Endodermal cell (in vitro differentiated cells): ENCODE results near the gene RBMS3. TPM values are rescaled to one million over a fixed set of nuclear protein-coding genes. Genes with fewer than 3 reads are reported as not detected.

Source experiments
- DNase-seq: peaks from one replicate; pipeline ENCODE4 v3.0.0-alpha.2; 2017
- H3K27ac ChIP-seq: 2 replicates; pipeline ENCODE4 v1.5.1; 2013; ENCODE audit warnings: mild to moderate bottlenecking, low read depth, low read length, moderate library complexity
- H3K27me3 ChIP-seq: 2 replicates; pipeline ENCODE4 v1.6.1; 2013; ENCODE audit warnings: mild to moderate bottlenecking, low read length, moderate library complexity; ENCODE audit not compliant: insufficient read depth, control insufficient read depth, poor library complexity, severe bottlenecking
- H3K36me3 ChIP-seq: 2 replicates; pipeline ENCODE4 v1.7.0; 2013; ENCODE audit warnings: mild to moderate bottlenecking, low read length, moderate library complexity; ENCODE audit not compliant: control insufficient read depth, insufficient read depth
- H3K4me1 ChIP-seq: one replicate; pipeline ENCODE4 v1.7.0; 2013; ENCODE audit warnings: low read length; ENCODE audit not compliant: control insufficient read depth, insufficient read depth
- H3K4me3 ChIP-seq: 2 replicates; pipeline ENCODE4 v1.5.1; 2013; ENCODE audit warnings: mild to moderate bottlenecking, low read length, moderate library complexity
- H3K9ac ChIP-seq: 2 replicates; pipeline ENCODE4 v1.6.1; 2013; ENCODE audit warnings: mild to moderate bottlenecking, low read length, moderate library complexity; ENCODE audit not compliant: poor library complexity, severe bottlenecking; ENCODE audit errors: extremely low read depth
- H3K9me3 ChIP-seq: 2 replicates; pipeline ENCODE4 v1.6.1; 2013; ENCODE audit warnings: mild to moderate bottlenecking, low read length, moderate library complexity; ENCODE audit not compliant: control insufficient read depth
- H3K27ac Mint-ChIP-seq: 2 replicates; pipeline ENCODE4 v1.8.0; 2020; ENCODE audit warnings: mixed read lengths
- H3K27me3 Mint-ChIP-seq: 2 replicates; pipeline ENCODE4 v1.8.0; 2021; ENCODE audit warnings: mild to moderate bottlenecking, mixed read lengths; ENCODE audit not compliant: insufficient read depth
- H3K36me3 Mint-ChIP-seq: 2 replicates; pipeline ENCODE4 v1.8.0; 2020; ENCODE audit warnings: low read depth, mixed read lengths
- H3K4me1 Mint-ChIP-seq: 2 replicates; pipeline ENCODE4 v1.8.0; 2020; ENCODE audit warnings: mixed read lengths
- H3K4me3 Mint-ChIP-seq: 2 replicates; pipeline ENCODE4 v1.8.0; 2020; ENCODE audit warnings: mild to moderate bottlenecking, moderate library complexity, mixed read lengths
- H3K9me3 Mint-ChIP-seq: 2 replicates; pipeline ENCODE4 v1.8.0; 2020; ENCODE audit warnings: mild to moderate bottlenecking, mixed read lengths
- WGBS, 2 experiments: methylation state at CpG; one replicate each; pipeline versions ENCODE4 v1.1.5 to v1.1.7; 2013; ENCODE audit warnings: missing lambda C conversion rate in 2 of 2, mixed read lengths in 1 of 2; ENCODE audit not compliant: insufficient coverage in 1 of 2, insufficient read length in 1 of 2; 5-methylcytosine and 5-hydroxymethylcytosine counted together
- total RNA-seq, 2 donors: library from RNA; stranded (reverse); fragmentation: NEBNext Ultra II Directional in 1 of 2; extraction: Animal tissue kit (Norgen Biotek cat#: 25700) in 1 of 2; gene quantifications; 2 replicates in 1 of 2; 3 replicates in 1 of 2; pipeline ENCODE4 v1.2.1, GENCODE V29; 2021
- TF ChIP-seq, protein P1 (sequence below): fragments of 200-600 bp; sonication (generic); conservative IDR thresholded peaks from 2 replicates; pipeline ENCODE4 v1.5.0; 2021; ENCODE audit warnings: antibody characterized with exemption, mild to moderate bottlenecking

RBMS3 gene
- total RNA-seq, 2 donors from 2014 or later: 2.0 to 7.3 TPM

DNA sequence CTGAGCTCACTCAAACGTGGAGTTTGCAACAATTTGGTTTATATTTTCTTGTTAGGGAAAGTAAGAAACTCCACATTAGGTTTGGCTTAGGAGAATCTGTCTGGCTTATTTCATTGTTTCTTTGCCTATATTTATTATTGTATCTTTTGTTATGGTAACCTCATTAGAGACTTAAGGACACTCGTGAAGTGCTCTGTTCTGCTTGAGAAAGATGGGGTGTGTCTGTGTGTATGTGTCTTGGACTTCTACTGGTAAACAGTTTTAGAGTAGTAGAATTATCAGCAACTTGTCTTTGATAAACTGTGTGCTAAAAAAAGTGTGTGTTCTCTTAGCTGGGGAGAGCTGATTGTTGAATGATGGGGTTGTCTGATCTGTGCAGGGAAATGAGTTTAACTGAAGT, 306.5 kb downstream of the RBMS3 start:
- Histone ChIP-seq H3K4me1 (no peaks in the 10 kb centered on the region), H3K27ac (no peak overlapping the region), H3K9me3 (no peaks in the 10 kb centered on the region), H3K27me3 (no peaks in the 10 kb centered on the region), H3K4me3 (no peak overlapping the region), H3K9ac (no peak overlapping the region), H3K36me3 (no peaks in the 10 kb centered on the region)
- WGBS, 2 experiments: 80 to 98% methylated on average over 1 to 2 of the region's 2 CpGs
- peaks cover 9% of the 10 kb centered on the region for H3K4me1 Mint-ChIP-seq
- no peaks in the 10 kb centered on the region for H3K9me3 Mint-ChIP-seq
- TF ChIP-seq, protein P1, sequence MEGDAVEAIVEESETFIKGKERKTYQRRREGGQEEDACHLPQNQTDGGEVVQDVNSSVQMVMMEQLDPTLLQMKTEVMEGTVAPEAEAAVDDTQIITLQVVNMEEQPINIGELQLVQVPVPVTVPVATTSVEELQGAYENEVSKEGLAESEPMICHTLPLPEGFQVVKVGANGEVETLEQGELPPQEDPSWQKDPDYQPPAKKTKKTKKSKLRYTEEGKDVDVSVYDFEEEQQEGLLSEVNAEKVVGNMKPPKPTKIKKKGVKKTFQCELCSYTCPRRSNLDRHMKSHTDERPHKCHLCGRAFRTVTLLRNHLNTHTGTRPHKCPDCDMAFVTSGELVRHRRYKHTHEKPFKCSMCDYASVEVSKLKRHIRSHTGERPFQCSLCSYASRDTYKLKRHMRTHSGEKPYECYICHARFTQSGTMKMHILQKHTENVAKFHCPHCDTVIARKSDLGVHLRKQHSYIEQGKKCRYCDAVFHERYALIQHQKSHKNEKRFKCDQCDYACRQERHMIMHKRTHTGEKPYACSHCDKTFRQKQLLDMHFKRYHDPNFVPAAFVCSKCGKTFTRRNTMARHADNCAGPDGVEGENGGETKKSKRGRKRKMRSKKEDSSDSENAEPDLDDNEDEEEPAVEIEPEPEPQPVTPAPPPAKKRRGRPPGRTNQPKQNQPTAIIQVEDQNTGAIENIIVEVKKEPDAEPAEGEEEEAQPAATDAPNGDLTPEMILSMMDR: no peak
- no peak overlapping the region for H3K4me3 Mint-ChIP-seq
- H3K27me3 Mint-ChIP-seq: no peaks in the 10 kb centered on the region
- no peak overlapping the region for H3K27ac Mint-ChIP-seq
- DNase-seq: no peak
- H3K36me3 Mint-ChIP-seq: no peaks in the 10 kb centered on the region

GRCh38 chr3:29590012-29590411, 309.1 kb downstream of the RBMS3 start:
- no peaks in the 10 kb centered on the region for H3K4me1 ChIP-seq
- Mint-ChIP-seq H3K9me3 (no peaks in the 10 kb centered on the region), H3K4me1 (peaks cover 9% of the 10 kb centered on the region), H3K4me3 (no peak overlapping the region), H3K27me3 (no peaks in the 10 kb centered on the region), H3K36me3 (no peaks in the 10 kb centered on the region), H3K27ac (no peak overlapping the region)
- no peaks in the 10 kb centered on the region for H3K9me3 ChIP-seq
- H3K27me3 ChIP-seq: no peaks in the 10 kb centered on the region
- no peak overlapping the region for H3K27ac ChIP-seq
- WGBS, 2 experiments: 100% methylated on average over 1 of the region's 1 CpG; no CpG with 5 or more reads in 1 of the 2 experiments
- DNase-seq: no peak
- no peak overlapping the region for H3K4me3 ChIP-seq
- no peaks in the 10 kb centered on the region for H3K36me3 ChIP-seq
- TF ChIP-seq, protein P1: no peak
- H3K9ac ChIP-seq: no peak overlapping the region

- no peaks in the 10 kb centered on the region for H3K9me3 Mint-ChIP-seq
- H3K4me1 Mint-ChIP-seq: peaks cover 9% of the 10 kb centered on the region
- Histone ChIP-seq H3K27me3 (no peaks in the 10 kb centered on the region), H3K4me1 (no peaks in the 10 kb centered on the region), H3K9ac (no peak overlapping the region), H3K4me3 (no peak overlapping the region), H3K36me3 (no peaks in the 10 kb centered on the region), H3K9me3 (no peaks in the 10 kb centered on the region), H3K27ac (no peak overlapping the region)
- H3K27ac Mint-ChIP-seq: no peak overlapping the region
- H3K36me3 Mint-ChIP-seq: no peaks in the 10 kb centered on the region
- TF ChIP-seq, protein P1: no peak
- H3K4me3 Mint-ChIP-seq: no peak overlapping the region
- no peaks in the 10 kb centered on the region for H3K27me3 Mint-ChIP-seq
- DNase-seq: no peak
These were observed 309.6 kb downstream of the RBMS3 start for GRCh38 chr3:29590461-29590860.
